Left lobe of liver (tissue), 2 donors: ENCODE measurements around the gene SCRT2. TPM values are rescaled to one million over a fixed set of nuclear protein-coding genes. Genes with fewer than 3 reads are reported as not detected.

Source experiments
- ATAC-seq: fragments of 200-7000 bp; cut with Tn5 transposase; one replicate; pipeline ENCODE4 v1.9.1; 2020; ENCODE audit warnings: mild to moderate bottlenecking, moderate library complexity
- DNase-seq: peaks from one replicate; pipeline ENCODE4 v3.0.0-alpha.2; 2020; ENCODE audit warnings: low spot score
- total RNA-seq: library from RNA; stranded (reverse); gene quantifications from one replicate; pipeline ENCODE4 v1.2.1, GENCODE V29; 2021
- donor health status: DM: no; HTN: no; CAD: no; lungs with moderate emphysema.
- donor health status: DM: no; HTN: yes; CAD: no.

Gene SCRT2
- total RNA-seq, 1 donor from 2014 or later: not detected

GRCh38 chr20:635893-636338 lies 39.7 kb downstream of the SCRT2 start:
- no peak for DNase-seq
- no peak for ATAC-seq

GRCh38 chr20:635028-635892 lies 40.3 kb downstream of the SCRT2 start:
- ATAC-seq (no peak), DNase-seq (no peak)

- DNase-seq (no peak), ATAC-seq (no peak)
Observed at GRCh38 chr20:634148-634925, 41.3 kb downstream of the SCRT2 start.

- no peak for ATAC-seq
- DNase-seq: no peak
Observed at GRCh38 chr20:631101-631500, 44.5 kb downstream of the SCRT2 start.

GRCh38 chr20:626579-626978 lies 49.0 kb downstream of the SCRT2 start:
- DNase-seq: no peak
- ATAC-seq: no peak

- no peak for DNase-seq
- no peak for ATAC-seq
Observed at GRCh38 chr20:625360-625932, 50.2 kb downstream of the SCRT2 start.

- DNase-seq (no peak), ATAC-seq (no peak)
Observed at GRCh38 chr20:623704-624103, 51.9 kb downstream of the SCRT2 start.

GRCh38 chr20:623021-623420 lies 52.6 kb downstream of the SCRT2 start:
- DNase-seq: no peak
- no peak for ATAC-seq

- ATAC-seq: no peak
- no peak for DNase-seq
Observed at GRCh38 chr20:622161-622560, 53.4 kb downstream of the SCRT2 start.

- DNase-seq (no peak), ATAC-seq (no peak)
Observed at GRCh38 chr20:621125-621756, 54.4 kb downstream of the SCRT2 start.

GRCh38 chr20:620246-620645 lies 55.4 kb downstream of the SCRT2 start:
- ATAC-seq (no peak), DNase-seq (no peak)

- no peak for ATAC-seq
- no peak for DNase-seq
Observed at GRCh38 chr20:618980-619379, 56.6 kb downstream of the SCRT2 start.

GRCh38 chr20:617934-618690 lies 57.5 kb downstream of the SCRT2 start:
- ATAC-seq: no peak

GRCh38 chr20:615514-615913 lies 60.1 kb downstream of the SCRT2 start:
- ATAC-seq (no peak), DNase-seq (no peak)

More at GRCh38 chr20:617934-618690, 57.5 kb downstream of the SCRT2 start:
- no peak for DNase-seq

- ATAC-seq: peak; percentile 34
Observed at GRCh38 chr20:611843-612185, 63.8 kb downstream of the SCRT2 start.

More at GRCh38 chr20:611843-612185, 63.8 kb downstream of the SCRT2 start:
- DNase-seq: no peak

Other genes with a start within 250 kb of the SCRT2 start
- gene TBC1D20, start 213.3 kb downstream of the SCRT2 start, total RNA-seq: 12.6 TPM
- gene CSNK2A1, start 132.0 kb downstream of the SCRT2 start, total RNA-seq: 33.6 TPM
- gene TCF15, start 65.5 kb downstream of the SCRT2 start, total RNA-seq: not detected
- 15.7 TPM for gene SRXN1, start 22.6 kb downstream of the SCRT2 start, total RNA-seq
- 0.18 TPM for gene SLC52A3, start 92.7 kb upstream of the SCRT2 start, total RNA-seq
- gene FAM110A, start 157.9 kb upstream of the SCRT2 start, total RNA-seq: 1.7 TPM
- 0.05 TPM for gene ANGPT4, start 240.5 kb upstream of the SCRT2 start, total RNA-seq